ENCODE data around the gene KCNJ2. TPM values are rescaled to one million over a fixed set of nuclear protein-coding genes. Genes with fewer than 3 reads are reported as not detected.

Gene KCNJ2
- total and polyA plus RNA-seq, 10 of the 15 experiments (the other 5 are each of a cell fraction or from before 2014, with no cell fraction given) = 1.6 to 10.1 (median 3.2) TPM

GRCh38 chr17:70207184-70207583 is 37.9 kb downstream of the KCNJ2 start (continued):
- TF ChIP-seq, protein P1, sequence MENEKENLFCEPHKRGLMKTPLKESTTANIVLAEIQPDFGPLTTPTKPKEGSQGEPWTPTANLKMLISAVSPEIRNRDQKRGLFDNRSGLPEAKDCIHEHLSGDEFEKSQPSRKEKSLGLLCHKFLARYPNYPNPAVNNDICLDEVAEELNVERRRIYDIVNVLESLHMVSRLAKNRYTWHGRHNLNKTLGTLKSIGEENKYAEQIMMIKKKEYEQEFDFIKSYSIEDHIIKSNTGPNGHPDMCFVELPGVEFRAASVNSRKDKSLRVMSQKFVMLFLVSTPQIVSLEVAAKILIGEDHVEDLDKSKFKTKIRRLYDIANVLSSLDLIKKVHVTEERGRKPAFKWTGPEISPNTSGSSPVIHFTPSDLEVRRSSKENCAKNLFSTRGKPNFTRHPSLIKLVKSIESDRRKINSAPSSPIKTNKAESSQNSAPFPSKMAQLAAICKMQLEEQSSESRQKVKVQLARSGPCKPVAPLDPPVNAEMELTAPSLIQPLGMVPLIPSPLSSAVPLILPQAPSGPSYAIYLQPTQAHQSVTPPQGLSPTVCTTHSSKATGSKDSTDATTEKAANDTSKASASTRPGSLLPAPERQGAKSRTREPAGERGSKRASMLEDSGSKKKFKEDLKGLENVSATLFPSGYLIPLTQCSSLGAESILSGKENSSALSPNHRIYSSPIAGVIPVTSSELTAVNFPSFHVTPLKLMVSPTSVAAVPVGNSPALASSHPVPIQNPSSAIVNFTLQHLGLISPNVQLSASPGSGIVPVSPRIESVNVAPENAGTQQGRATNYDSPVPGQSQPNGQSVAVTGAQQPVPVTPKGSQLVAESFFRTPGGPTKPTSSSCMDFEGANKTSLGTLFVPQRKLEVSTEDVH (IDR thresholded peaks at IDR 0.05; ENCODE audit: low read depth, partially characterized antibody) = no peak
- no peak for TF ChIP-seq ATF7 (IDR thresholded peaks at IDR 0.05; ENCODE audit: low read depth)

DNA sequence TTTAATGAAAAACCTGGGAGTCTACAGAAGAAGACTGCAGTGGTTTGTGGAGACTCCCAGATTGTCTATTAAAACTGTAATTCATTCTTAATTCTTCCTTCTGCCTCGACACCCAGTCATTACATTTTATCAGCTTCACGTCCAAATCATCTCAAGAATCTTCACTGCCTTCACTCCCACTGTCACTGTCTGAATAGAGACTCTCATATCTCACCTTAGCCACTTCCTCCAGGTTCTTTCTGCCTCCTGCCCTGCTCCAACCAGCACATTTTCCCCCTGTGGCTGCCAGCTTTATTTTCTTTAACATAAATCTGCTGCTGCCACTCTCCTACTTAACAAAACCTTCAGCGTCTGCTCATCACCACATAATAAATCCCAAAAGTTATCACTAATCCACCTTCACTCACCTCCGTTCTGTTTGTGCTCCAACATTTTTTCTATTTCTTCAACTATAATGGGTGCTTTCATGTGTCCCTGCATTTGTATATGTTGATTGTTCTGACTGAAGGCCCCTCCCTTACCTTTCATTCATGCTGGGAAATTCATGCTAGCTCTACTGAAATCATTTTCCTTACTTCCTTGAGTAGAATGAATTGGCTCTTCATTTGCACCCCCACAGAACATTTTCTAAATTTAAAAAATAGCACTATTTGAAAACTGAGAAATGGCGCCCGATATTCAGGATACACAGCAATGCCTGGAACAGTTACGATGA is 38.9 kb downstream of the KCNJ2 start:
- Histone ChIP-seq H3K27me3 (replicated peaks in 1 of 2; ENCODE audit: control insufficient read depth in 2 of 2, insufficient read depth in 2 of 2, low read length in 1 of 2) (no peaks in the 10 kb centered on the region), H3K9ac (ENCODE audit: control insufficient read depth, insufficient read depth, low read length) (no peak overlapping the region), H3K9me3 (replicated peaks; ENCODE audit: control insufficient read depth, insufficient read depth, low read length) (no peaks in the 10 kb centered on the region), H3K27ac (ENCODE audit: control insufficient read depth, insufficient read depth) (no peak overlapping the region), H2AFZ (ENCODE audit: control insufficient read depth, low read depth, low read length) (no peak overlapping the region), H3K4me3 (no peak overlapping the region), H3K79me2 (ENCODE audit: control insufficient read depth, insufficient read depth, low read length) (no peaks in the 10 kb centered on the region), H4K20me1 (ENCODE audit: control insufficient read depth, insufficient read depth) (no peaks in the 10 kb centered on the region), H3K4me1 (ENCODE audit: control insufficient read depth, insufficient read depth, low read length) (no peaks in the 10 kb centered on the region; the same call in 1 of the 2 replicates), H3K36me3 (ENCODE audit: control insufficient read depth in 2 of 2, insufficient read depth in 2 of 2, low read length in 1 of 2) (no peaks in the 10 kb centered on the region), H3K4me2 (ENCODE audit: control insufficient read depth, insufficient read depth) (no peak overlapping the region)
- 33% methylated on average over 7 of the region's 7 CpGs for WGBS (ENCODE audit: insufficient coverage, insufficient replicate concordance, low lambda C conversion rate, missing lambda C conversion rate)
- ChIA-PET RAD21 (ENCODE audit: unreplicated experiment) (interaction anchor here (0.8 to 4.4 kb wide), 23 partner anchors 27 to 344 kb away, joined by 3 to 60 read pairs (median 4); partner anchors contain the start of gene KCNJ2), POLR2A (interaction anchor here (1.0 to 1.6 kb wide), 9 partner anchors 37 to 219 kb away, joined by 3 to 5 read pairs (median 4); partner anchors contain the start of gene KCNJ2), CTCF (interaction anchor here (0.8 to 6.6 kb wide), 13 partner anchors 24 to 601 kb away, joined by 3 to 31 read pairs (median 4); partner anchors contain the start of gene KCNJ2), SMC1A (ENCODE audit: uncharacterized antibody, unreplicated experiment) (interaction anchor here (0.7 to 4.1 kb wide), 40 partner anchors 9 to 344 kb away, joined by 3 to 83 read pairs (median 5); partner anchors contain the start of gene KCNJ2)
- peak; percentile 84 for ATAC-seq
- no peak for FAIRE-seq
- BruUV-seq (replicated peaks) = no TSS peak
- intact Hi-C loops (cut with micrococcal nuclease; ENCODE audit: unreplicated experiment) = loop anchor here (2.0 to 5.0 kb wide), 4 partner anchors 34 to 199 kb away; partner anchors contain the start of gene KCNJ2
- in situ Hi-C loops (cut with MboI) = no loop called here
- DNase-seq (ENCODE audit: low read depth, low spot score) = peak; percentile 21
- TF ChIP-seq GATAD2B (conservative IDR thresholded peaks at IDR 0.05; ENCODE audit: low read depth) (0 out of 2 replicates have a peak, but pooled peaks have one; percentile 22), EED (IDR thresholded peaks at IDR 0.05; ENCODE audit: low read depth) (peak; percentile 69; the same call in 1 of the 2 replicates), ETV6 (conservative IDR thresholded peaks at IDR 0.05 in 1 of 2, IDR thresholded peaks at IDR 0.05 in 1 of 2; ENCODE audit: borderline replicate concordance in 1 of 2, low read depth in 1 of 2) (peak in 1 of 2 experiments; percentile 38; a peak in 1 of 4 replicates), BHLHE40 (IDR thresholded peaks at IDR 0.05; ENCODE audit: borderline replicate concordance in 1 of 2, low read depth in 2 of 2, low read length in 1 of 2) (peak in 1 of 2 experiments; percentile 36; a peak in 1 of 4 replicates), PML (IDR thresholded peaks at IDR 0.05; ENCODE audit: low read length) (no peak), ZBTB33 (IDR thresholded peaks at IDR 0.05) (no peak), NFYA (IDR thresholded peaks at IDR 0.05; ENCODE audit: borderline replicate concordance, low read depth, low read length) (no peak), NR2F1 (conservative IDR thresholded peaks at IDR 0.05) (0 out of 2 replicates have a peak, but pooled peaks have one; percentile 23), RUNX3 (IDR thresholded peaks at IDR 0.05; ENCODE audit: low read length) (peak; percentile 48; the same call in 1 of the 2 replicates)
- TF ChIP-seq, protein P2, sequence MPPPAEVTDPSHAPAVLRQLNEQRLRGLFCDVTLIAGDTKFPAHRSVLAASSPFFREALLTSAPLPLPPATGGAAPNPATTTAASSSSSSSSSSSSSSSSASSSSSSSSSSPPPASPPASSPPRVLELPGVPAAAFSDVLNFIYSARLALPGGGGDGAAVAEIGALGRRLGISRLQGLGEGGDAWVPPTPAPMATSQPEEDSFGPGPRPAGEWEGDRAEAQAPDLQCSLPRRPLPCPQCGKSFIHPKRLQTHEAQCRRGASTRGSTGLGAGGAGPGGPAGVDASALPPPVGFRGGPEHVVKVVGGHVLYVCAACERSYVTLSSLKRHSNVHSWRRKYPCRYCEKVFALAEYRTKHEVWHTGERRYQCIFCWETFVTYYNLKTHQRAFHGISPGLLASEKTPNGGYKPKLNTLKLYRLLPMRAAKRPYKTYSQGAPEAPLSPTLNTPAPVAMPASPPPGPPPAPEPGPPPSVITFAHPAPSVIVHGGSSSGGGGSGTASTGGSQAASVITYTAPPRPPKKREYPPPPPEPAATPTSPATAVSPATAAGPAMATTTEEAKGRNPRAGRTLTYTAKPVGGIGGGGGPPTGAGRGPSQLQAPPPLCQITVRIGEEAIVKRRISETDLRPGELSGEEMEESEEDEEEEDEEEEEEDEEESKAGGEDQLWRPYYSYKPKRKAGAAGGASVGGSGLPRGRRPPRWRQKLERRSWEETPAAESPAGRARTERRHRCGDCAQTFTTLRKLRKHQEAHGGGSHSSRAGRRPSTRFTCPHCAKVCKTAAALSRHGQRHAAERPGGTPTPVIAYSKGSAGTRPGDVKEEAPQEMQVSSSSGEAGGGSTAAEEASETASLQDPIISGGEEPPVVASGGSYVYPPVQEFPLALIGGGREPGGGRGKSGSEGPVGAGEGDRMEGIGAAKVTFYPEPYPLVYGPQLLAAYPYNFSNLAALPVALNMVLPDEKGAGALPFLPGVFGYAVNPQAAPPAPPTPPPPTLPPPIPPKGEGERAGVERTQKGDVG (CRISPR knock-in tag; IDR thresholded peaks at IDR 0.05) = no peak
